Measurements from ENCODE around the gene ZMYND11.
"Not testable (repeated sequence)": the region's sequence is repeated elsewhere in the genome, so short reads cannot be mapped to it uniquely, and the experiment has no call there.

Gene ZMYND11

GRCh38 chr10:290026-290725 lies 154.9 kb downstream of the ZMYND11 start:
- in situ Hi-C loops (cut with HindIII; ENCODE audit: low pct_ligation_motif_present, low pct_unique_long_range_greater_than_20kb, low sequenced_read_pairs), result no loop called here
- no peak for DNase-seq

- no peak for DNase-seq
- in situ Hi-C loops (cut with HindIII; ENCODE audit: low pct_ligation_motif_present, low pct_unique_long_range_greater_than_20kb, low sequenced_read_pairs), result no loop called here
Observed at GRCh38 chr10:293636-294035, 158.4 kb downstream of the ZMYND11 start.

- no peak for DNase-seq
- in situ Hi-C loops (cut with HindIII; ENCODE audit: low pct_ligation_motif_present, low pct_unique_long_range_greater_than_20kb, low sequenced_read_pairs), result no loop called here
Observed at GRCh38 chr10:297567-297966, 162.3 kb downstream of the ZMYND11 start.

GRCh38 chr10:298033-298432 lies 162.8 kb downstream of the ZMYND11 start:
- in situ Hi-C loops (cut with HindIII; ENCODE audit: low pct_ligation_motif_present, low pct_unique_long_range_greater_than_20kb, low sequenced_read_pairs), result no loop called here
- DNase-seq, result no peak

DNA sequence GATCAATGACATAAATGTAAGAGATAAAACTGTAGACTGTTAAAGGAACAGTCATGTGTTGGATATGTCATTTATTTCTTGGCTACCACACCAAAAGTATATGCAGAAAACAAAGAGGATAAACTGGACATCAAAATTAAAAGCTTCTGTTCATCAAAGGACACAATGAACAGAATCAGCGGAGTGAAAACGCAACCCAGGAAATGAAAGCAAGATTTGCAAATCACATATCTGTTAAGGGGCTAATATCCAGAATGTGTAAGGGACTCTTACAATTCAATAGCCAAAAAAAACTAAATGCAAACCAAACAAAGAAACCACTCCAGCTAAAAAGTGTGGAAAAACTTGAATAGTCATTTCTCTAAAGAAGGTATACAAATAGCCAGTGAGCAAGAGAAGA lies 164.3 kb downstream of the ZMYND11 start:
- no peak for DNase-seq
- in situ Hi-C loops (cut with HindIII; ENCODE audit: low pct_ligation_motif_present, low pct_unique_long_range_greater_than_20kb, low sequenced_read_pairs), result no loop called here

- DNase-seq, result no peak
- in situ Hi-C loops (cut with HindIII; ENCODE audit: low pct_ligation_motif_present, low pct_unique_long_range_greater_than_20kb, low sequenced_read_pairs), result no loop called here
Observed at GRCh38 chr10:299969-300368, 164.7 kb downstream of the ZMYND11 start.

- in situ Hi-C loops (cut with HindIII; ENCODE audit: low pct_ligation_motif_present, low pct_unique_long_range_greater_than_20kb, low sequenced_read_pairs), result not testable (repeated sequence)
Observed at GRCh38 chr10:300580-300979, 165.3 kb downstream of the ZMYND11 start.

DNA sequence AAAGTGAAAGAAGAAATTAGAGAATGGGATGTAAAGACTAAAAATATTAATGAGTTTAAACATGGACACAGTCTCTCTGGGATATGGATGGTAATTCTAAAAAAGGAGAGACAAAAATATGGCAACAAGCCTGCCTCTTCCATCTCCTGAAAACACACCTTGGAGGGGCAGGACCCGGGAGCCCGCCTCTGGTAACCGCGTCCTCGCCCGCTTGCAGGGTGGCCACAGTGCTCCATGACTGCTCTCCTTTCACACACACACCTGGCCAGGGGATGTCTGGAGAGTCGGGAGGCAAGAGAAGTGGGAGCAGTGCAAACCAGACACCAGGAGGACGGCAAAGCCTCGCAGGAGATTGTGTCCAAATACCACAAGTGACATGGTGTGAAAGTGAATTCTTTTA lies 166.3 kb downstream of the ZMYND11 start:
- no peak for DNase-seq
- in situ Hi-C loops (cut with HindIII; ENCODE audit: low pct_ligation_motif_present, low pct_unique_long_range_greater_than_20kb, low sequenced_read_pairs), result no loop called here

More at GRCh38 chr10:300580-300979, 165.3 kb downstream of the ZMYND11 start:
- DNase-seq, result not testable (repeated sequence)

Data from ACHN (cell line).